Measurements from ENCODE around the gene MTLN.
A peak's percentile ranks its signal among the peaks of the same experiment; 100 is the strongest.
"Not testable (repeated sequence)": the region's sequence is repeated elsewhere in the genome, so short reads cannot be mapped to it uniquely, and the experiment has no call there.

MTLN gene, protein sequence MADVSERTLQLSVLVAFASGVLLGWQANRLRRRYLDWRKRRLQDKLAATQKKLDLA
- total RNA-seq: 3.2 to 5.7 (median 4.6) reads per million in 3 donors

DNA sequence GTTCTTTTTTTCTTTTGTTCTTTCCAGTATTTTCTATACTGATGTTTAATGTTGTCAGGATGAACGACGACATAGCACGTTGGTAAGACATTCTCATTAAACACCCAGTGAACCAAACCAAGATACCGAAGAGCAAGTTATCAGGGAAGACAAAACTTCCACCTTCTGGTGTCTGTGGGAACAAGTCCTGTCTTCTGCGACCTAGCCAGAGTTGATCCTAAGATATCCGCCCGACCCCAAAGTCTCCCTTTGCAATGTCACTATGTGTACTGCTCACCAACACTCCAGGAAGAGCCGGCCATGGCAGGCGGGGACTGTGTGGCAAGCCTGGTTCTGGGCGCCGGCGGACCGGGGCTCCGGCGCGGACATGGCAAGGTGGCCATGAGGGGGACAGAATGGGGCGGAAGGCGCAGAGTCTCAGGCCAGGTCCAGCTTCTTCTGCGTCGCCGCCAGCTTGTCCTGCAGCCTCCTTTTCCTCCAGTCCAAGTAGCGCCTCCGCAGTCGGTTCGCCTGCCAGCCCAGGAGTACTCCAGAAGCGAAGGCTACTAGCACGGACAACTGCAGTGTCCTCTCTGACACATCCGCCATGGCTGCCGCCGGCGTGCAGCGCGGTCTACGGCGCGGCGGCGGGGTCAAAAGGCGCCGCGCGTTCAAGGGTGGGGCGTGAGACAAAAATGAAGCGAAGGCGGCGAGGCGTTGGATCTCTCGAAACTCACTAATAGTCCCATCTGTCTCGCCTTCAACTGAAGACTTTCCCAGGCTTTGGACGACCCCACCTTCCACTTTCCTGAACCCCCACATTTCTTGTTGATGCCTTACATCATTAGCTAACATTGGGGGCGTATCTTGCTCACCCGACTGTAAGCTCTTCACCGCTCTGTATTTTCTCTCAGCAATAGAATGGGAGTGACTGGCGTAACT is at the start of gene MTLN:
Gene MTLN, minus strand, starts transcription at position 610 of the 921 bp plus-strand sequence. Its CDS starts 22 bp downstream, at position 588.
- H3K27ac ChIP-seq (ENCODE audit: insufficient read depth, low read length, poor library complexity, severe bottlenecking): peak within 1 kb of the TSS; percentile 72
- no peaks in the 10 kb centered on the region for H3K36me3 ChIP-seq (ENCODE audit: control insufficient read depth, insufficient read depth, low read length)
- H3K4me3 ChIP-seq (ENCODE audit: insufficient read depth, low read depth, low read length, poor library complexity, severe bottlenecking): peak within 1 kb of the TSS; percentile 89
- H3K4me1 ChIP-seq (ENCODE audit: control insufficient read depth, insufficient read depth, low read length, poor library complexity, severe bottlenecking): no peaks in the 10 kb centered on the region
- H3K9me3 ChIP-seq (ENCODE audit: control insufficient read depth, low read length): no peaks in the 10 kb centered on the region
- no peaks in the 10 kb centered on the region for H3K27me3 ChIP-seq (replicated peaks; ENCODE audit: control insufficient read depth, insufficient read depth, low read length, poor library complexity, severe bottlenecking)
- peak; percentile 39 to 55 (median 54) for DNase-seq

DNA sequence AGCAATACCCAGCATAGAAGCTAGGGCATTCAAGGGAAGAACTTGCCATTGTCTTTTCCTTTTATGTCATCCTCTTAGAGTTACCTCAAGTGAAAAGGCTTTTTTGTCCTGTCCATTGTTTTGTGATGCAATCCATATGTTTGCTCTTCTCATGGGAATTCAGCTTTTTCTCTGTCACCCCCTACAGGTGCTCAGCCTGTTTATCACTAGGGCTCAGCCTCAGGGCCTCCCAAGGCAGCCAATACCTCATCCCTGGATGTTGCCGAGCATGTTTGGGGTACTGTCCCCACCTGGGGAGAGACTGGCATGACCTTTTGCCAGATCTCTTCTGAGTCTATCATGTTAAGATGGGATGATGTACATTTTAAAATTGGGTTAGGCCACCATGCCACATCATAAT is 49.6 kb upstream of the MTLN start:
- H3K4me3 ChIP-seq (ENCODE audit: insufficient read depth, low read depth, low read length, poor library complexity, severe bottlenecking); DNase-seq; H3K27me3 ChIP-seq (replicated peaks; ENCODE audit: control insufficient read depth, insufficient read depth, low read length, poor library complexity, severe bottlenecking); H3K4me1 ChIP-seq (ENCODE audit: control insufficient read depth, insufficient read depth, low read length, poor library complexity, severe bottlenecking); H3K36me3 ChIP-seq (ENCODE audit: control insufficient read depth, insufficient read depth, low read length); H3K9me3 ChIP-seq (ENCODE audit: control insufficient read depth, low read length); H3K27ac ChIP-seq (ENCODE audit: insufficient read depth, low read length, poor library complexity, severe bottlenecking): not testable (repeated sequence)

DNA sequence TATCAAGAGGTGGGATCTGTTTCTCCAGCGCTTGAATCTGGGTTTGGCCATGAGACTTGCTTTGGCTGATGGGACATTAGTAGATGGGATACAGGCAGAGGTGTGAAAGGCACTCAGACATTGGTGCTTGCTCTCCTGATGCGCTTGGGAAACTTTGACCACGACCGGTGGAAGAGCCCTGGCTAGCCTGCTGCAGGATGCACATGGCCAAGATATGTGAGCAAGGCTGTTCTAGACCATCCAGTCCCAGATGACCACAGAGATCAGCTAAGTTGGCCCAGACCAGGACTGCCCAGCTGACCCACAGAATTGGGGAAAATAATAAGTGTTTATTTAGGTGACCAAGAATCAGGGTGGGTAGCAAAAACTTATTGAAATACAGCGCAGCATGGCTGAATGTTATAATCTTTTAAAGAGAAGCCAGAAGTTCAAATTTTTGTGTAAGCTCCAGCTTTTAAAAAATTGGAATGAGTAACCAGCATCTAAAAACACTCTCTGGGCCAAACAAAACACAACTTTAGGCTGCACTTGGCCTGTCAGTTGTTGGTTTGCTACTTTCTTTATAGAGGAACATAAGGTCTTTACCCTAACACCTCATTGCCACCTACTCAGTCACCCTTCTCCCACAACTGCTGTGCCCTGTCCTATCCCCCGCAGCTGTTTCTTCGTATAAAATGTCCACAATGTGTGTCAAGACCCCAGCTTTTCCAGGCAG is 35.9 kb upstream of the MTLN start:
- not testable (repeated sequence) for H3K4me1 ChIP-seq (ENCODE audit: control insufficient read depth, insufficient read depth, low read length, poor library complexity, severe bottlenecking); H3K36me3 ChIP-seq (ENCODE audit: control insufficient read depth, insufficient read depth, low read length); H3K4me3 ChIP-seq (ENCODE audit: insufficient read depth, low read depth, low read length, poor library complexity, severe bottlenecking); DNase-seq; H3K27ac ChIP-seq (ENCODE audit: insufficient read depth, low read length, poor library complexity, severe bottlenecking); H3K27me3 ChIP-seq (replicated peaks; ENCODE audit: control insufficient read depth, insufficient read depth, low read length, poor library complexity, severe bottlenecking); H3K9me3 ChIP-seq (ENCODE audit: control insufficient read depth, low read length)

DNA sequence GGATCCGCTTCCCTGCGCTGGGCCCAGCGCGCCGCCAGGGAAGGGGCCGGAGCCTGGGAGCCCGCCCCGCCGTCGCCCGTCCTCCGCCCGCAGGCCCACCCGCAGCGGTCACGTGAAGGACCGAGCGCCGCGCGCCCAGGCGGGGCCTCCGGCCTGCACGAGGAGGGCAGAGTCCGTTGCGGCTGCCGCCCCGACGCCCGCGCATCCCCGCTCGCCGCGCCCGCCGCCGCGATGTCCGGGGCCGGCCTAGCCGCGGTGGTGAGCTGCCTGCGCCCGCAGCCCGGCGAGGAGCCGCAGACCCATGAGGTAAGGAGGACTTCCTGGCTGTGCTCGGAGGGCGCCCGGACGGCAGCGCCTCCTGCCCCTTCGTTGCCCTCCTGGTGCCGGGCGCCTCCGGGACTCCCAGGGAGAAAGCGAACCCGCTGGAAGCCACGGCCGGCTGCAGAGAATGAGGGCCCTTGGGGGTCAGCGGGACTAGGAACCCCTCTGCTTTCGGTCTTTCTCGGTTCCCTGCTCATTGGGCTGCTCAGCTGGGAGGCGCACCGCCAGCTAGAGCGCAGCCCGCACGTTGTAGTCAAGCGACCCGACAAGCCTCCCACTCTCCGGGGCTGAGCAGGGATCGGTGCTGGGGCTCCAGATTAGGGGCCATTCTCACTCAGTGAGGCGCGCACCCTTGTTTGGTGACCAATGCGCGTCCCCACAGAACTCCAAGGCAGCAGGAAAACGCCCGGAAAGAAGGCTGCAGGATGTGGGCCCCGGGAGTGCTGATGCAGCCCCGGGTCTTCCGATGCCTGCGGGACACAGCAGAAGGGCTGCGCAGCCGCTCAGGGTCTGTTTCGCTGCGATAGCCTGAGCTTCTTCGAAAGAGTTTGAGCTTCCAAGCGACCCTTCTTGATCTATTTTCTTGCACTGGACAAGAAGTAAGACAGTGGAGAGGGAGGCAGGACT is 33.4 kb upstream of the MTLN start:
- H3K4me3 ChIP-seq (ENCODE audit: insufficient read depth, low read depth, low read length, poor library complexity, severe bottlenecking); H3K36me3 ChIP-seq (ENCODE audit: control insufficient read depth, insufficient read depth, low read length); H3K9me3 ChIP-seq (ENCODE audit: control insufficient read depth, low read length); DNase-seq; H3K27ac ChIP-seq (ENCODE audit: insufficient read depth, low read length, poor library complexity, severe bottlenecking); H3K27me3 ChIP-seq (replicated peaks; ENCODE audit: control insufficient read depth, insufficient read depth, low read length, poor library complexity, severe bottlenecking); H3K4me1 ChIP-seq (ENCODE audit: control insufficient read depth, insufficient read depth, low read length, poor library complexity, severe bottlenecking): not testable (repeated sequence)

DNA sequence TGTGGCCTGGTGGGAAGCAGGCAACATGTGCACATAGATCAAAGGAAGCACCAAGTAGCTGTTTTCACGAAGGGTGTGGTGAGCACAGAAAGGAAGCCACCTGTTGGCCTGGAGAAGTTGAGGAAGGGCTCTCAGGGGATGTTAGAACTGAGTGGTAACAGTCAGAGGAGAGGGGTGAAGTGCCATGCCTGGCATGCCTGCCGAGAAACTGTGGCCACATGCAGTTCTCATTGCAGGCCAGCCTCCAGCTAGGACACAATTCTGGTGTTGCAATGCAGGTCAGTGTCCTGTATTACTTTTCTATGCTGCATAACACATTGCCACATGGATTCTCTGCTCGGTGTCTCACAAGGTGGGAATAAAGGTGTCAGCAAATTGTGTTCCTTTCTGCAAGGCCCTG is 30.9 kb upstream of the MTLN start:
- not testable (repeated sequence) for DNase-seq; H3K36me3 ChIP-seq (ENCODE audit: control insufficient read depth, insufficient read depth, low read length); H3K27ac ChIP-seq (ENCODE audit: insufficient read depth, low read length, poor library complexity, severe bottlenecking); H3K9me3 ChIP-seq (ENCODE audit: control insufficient read depth, low read length); H3K4me1 ChIP-seq (ENCODE audit: control insufficient read depth, insufficient read depth, low read length, poor library complexity, severe bottlenecking); H3K27me3 ChIP-seq (replicated peaks; ENCODE audit: control insufficient read depth, insufficient read depth, low read length, poor library complexity, severe bottlenecking); H3K4me3 ChIP-seq (ENCODE audit: insufficient read depth, low read depth, low read length, poor library complexity, severe bottlenecking)

DNA sequence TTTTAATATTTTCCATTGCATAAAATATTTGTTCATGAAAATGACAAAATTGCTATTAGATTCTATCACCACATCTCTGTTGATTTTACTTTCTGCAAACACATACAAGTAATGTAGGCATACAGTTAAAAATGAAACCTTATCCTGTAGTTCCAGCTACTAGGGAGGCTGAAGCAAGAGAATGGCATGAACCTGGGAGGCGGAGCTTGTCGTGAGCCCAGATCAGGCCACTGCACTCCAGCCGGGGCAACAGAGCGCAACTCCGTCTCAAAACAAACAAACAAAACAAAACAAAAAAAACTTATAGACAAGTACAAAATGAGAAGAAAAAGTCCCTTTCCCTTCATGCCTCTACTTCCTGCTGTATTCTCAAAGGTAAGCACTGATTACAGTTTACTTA is 22.2 kb upstream of the MTLN start:
- not testable (repeated sequence) for H3K4me1 ChIP-seq (ENCODE audit: control insufficient read depth, insufficient read depth, low read length, poor library complexity, severe bottlenecking); H3K36me3 ChIP-seq (ENCODE audit: control insufficient read depth, insufficient read depth, low read length); H3K27me3 ChIP-seq (replicated peaks; ENCODE audit: control insufficient read depth, insufficient read depth, low read length, poor library complexity, severe bottlenecking); H3K27ac ChIP-seq (ENCODE audit: insufficient read depth, low read length, poor library complexity, severe bottlenecking); H3K4me3 ChIP-seq (ENCODE audit: insufficient read depth, low read depth, low read length, poor library complexity, severe bottlenecking); DNase-seq; H3K9me3 ChIP-seq (ENCODE audit: control insufficient read depth, low read length)

DNA sequence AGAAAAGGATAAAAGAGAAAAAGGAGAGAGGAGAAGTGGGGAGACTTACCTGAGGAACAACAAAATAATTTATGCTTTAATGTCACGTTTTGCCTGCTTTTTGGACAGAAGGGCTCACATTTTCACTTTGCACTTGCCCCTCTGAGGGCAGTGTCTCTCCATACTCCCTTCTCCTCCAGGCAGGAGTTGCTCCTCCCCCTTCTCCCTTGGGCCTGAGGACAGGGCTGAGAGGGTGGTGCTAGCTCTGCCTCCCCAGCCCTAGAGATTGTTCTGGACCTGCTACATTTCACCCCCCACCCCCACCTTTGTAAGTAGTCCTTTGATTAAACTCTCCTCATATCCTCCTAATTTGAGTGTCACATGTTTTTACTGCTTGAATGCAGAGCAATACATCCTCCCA is 17.5 kb upstream of the MTLN start:
- not testable (repeated sequence) for H3K9me3 ChIP-seq (ENCODE audit: control insufficient read depth, low read length); H3K27ac ChIP-seq (ENCODE audit: insufficient read depth, low read length, poor library complexity, severe bottlenecking); DNase-seq; H3K4me1 ChIP-seq (ENCODE audit: control insufficient read depth, insufficient read depth, low read length, poor library complexity, severe bottlenecking); H3K27me3 ChIP-seq (replicated peaks; ENCODE audit: control insufficient read depth, insufficient read depth, low read length, poor library complexity, severe bottlenecking); H3K36me3 ChIP-seq (ENCODE audit: control insufficient read depth, insufficient read depth, low read length); H3K4me3 ChIP-seq (ENCODE audit: insufficient read depth, low read depth, low read length, poor library complexity, severe bottlenecking)

DNA sequence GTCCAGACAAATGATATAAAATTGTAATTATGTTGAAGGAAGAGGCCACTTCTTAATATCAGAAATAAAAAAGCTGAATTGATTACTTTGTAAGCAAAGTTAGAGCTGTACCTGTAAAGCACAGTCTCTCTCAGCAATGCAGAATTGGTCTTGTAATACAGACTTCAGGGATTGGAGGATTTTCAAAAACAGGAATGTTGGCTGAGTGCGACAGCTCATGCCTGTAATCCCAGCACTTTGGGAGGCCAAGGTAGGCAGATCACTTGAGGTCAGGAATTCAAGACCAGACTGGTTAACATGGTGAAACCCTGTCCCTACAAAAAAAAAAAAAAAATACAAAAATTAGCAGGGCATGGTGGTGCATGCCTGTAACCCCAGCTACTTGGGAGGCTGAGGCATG is 10.3 kb upstream of the MTLN start:
- not testable (repeated sequence) for H3K4me1 ChIP-seq (ENCODE audit: control insufficient read depth, insufficient read depth, low read length, poor library complexity, severe bottlenecking)

DNA sequence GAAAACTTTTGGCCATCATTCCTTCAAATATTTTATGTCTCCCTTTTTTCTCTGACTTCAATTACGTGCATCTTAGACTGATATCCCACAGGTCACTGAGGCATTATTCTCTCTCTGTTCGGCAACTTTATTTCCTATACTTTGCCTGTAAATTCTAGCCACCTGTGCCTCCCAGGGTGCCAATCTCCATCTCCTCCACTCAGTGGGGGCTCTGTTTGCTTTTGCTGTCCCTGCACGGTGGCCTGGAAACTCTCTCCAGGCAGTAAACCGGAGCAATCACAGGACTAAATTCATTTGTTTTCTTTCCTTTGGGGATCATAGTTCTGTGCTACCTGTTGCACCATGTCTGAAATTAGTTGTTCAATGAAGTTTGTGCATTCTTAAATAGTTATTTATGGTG is 9.6 kb upstream of the MTLN start:
- H3K27me3 ChIP-seq (replicated peaks; ENCODE audit: control insufficient read depth, insufficient read depth, low read length, poor library complexity, severe bottlenecking): peaks cover 7% of the 10 kb centered on the region
- H3K4me1 ChIP-seq (ENCODE audit: control insufficient read depth, insufficient read depth, low read length, poor library complexity, severe bottlenecking): no peaks in the 10 kb centered on the region
- DNase-seq: no peak
- H3K27ac ChIP-seq (ENCODE audit: insufficient read depth, low read length, poor library complexity, severe bottlenecking): no peak overlapping the region
- H3K4me3 ChIP-seq (ENCODE audit: insufficient read depth, low read depth, low read length, poor library complexity, severe bottlenecking): no peak overlapping the region
- H3K9me3 ChIP-seq (ENCODE audit: control insufficient read depth, low read length): no peaks in the 10 kb centered on the region
- H3K36me3 ChIP-seq (ENCODE audit: control insufficient read depth, insufficient read depth, low read length): no peaks in the 10 kb centered on the region

More for the DNA sequence above, 10.3 kb upstream of the MTLN start:
- DNase-seq; H3K27ac ChIP-seq (ENCODE audit: insufficient read depth, low read length, poor library complexity, severe bottlenecking); H3K9me3 ChIP-seq (ENCODE audit: control insufficient read depth, low read length); H3K4me3 ChIP-seq (ENCODE audit: insufficient read depth, low read depth, low read length, poor library complexity, severe bottlenecking); H3K36me3 ChIP-seq (ENCODE audit: control insufficient read depth, insufficient read depth, low read length): not testable (repeated sequence)
- peaks cover 12% of the 10 kb centered on the region for H3K27me3 ChIP-seq (replicated peaks; ENCODE audit: control insufficient read depth, insufficient read depth, low read length, poor library complexity, severe bottlenecking)
